Neural progenitor cell (in vitro differentiated cells): ENCODE data around the gene CA12.

Experiments used
- CTCF ChIP-seq: fragments of 200-600 bp; sonication (generic); IDR thresholded peaks from 2 replicates; pipeline ENCODE4 v1.5.1; 2017; ENCODE audit warnings: antibody characterized with exemption, mild to moderate bottlenecking
- EZH2 ChIP-seq: fragments of 200-600 bp; sonication (generic); IDR thresholded peaks from 2 replicates; pipeline ENCODE4 v1.6.1; 2017; ENCODE audit warnings: antibody characterized with exemption, mild to moderate bottlenecking, moderate library complexity
- EZH2phosphoT487 ChIP-seq: fragments of 200-600 bp; sonication (generic); IDR thresholded peaks from 2 replicates; pipeline ENCODE4 v1.6.1; 2017; ENCODE audit warnings: antibody characterized with exemption

GRCh38 chr15:63388511-63388910 lies 6.9 kb upstream of the CA12 start:
- TF ChIP-seq CTCF: no peak
- TF ChIP-seq EZH2phosphoT487: no peak
- no peak for TF ChIP-seq EZH2
